Thymus (tissue), 11 donors: ENCODE data around the gene CES3. TPM values are rescaled to one million over a fixed set of nuclear protein-coding genes. Genes with fewer than 3 reads are reported as not detected.
"Not testable (repeated sequence)": the region's sequence is repeated elsewhere in the genome, so short reads cannot be mapped to it uniquely, and the experiment has no call there.

Experiments used
- DNase-seq, 9 donors: peaks; one replicate each; pipeline ENCODE4 v3.0.0-alpha.2; 2013; ENCODE audit warnings: low spot score in 9 of 9, low read depth in 6 of 9, missing footprints in 1 of 9
- H3K27ac ChIP-seq, 2 donors: one replicate each; pipeline ENCODE4 v1.5.1; 2013; ENCODE audit warnings: control low read depth in 1 of 2, low read depth in 1 of 2, low read length in 1 of 2, mild to moderate bottlenecking in 1 of 2, moderate library complexity in 1 of 2
- H3K27me3 ChIP-seq, 2 donors: one replicate each; pipeline ENCODE4 v1.5.1; 2013; ENCODE audit warnings: low read length in 1 of 2; ENCODE audit not compliant: control insufficient read depth in 2 of 2, insufficient read depth in 1 of 2
- H3K36me3 ChIP-seq, 2 donors: one replicate each; pipeline ENCODE4 v1.5.1; 2013; ENCODE audit warnings: low read length in 1 of 2, mild to moderate bottlenecking in 1 of 2, moderate library complexity in 1 of 2; ENCODE audit not compliant: control insufficient read depth in 2 of 2, insufficient read depth in 2 of 2
- H3K4me1 ChIP-seq, 2 donors: one replicate each; pipeline ENCODE4 v1.5.1; 2013; ENCODE audit warnings: low read length in 2 of 2; ENCODE audit not compliant: control insufficient read depth in 2 of 2, insufficient read depth in 2 of 2
- H3K4me3 ChIP-seq, 2 donors: one replicate each; pipeline ENCODE4 v1.5.1; 2013; ENCODE audit warnings: low read length in 2 of 2, control low read depth in 1 of 2, mild to moderate bottlenecking in 1 of 2
- H3K9me3 ChIP-seq, 2 donors: one replicate each; pipeline ENCODE4 v1.5.1; 2013; ENCODE audit warnings: low read length in 1 of 2, mild to moderate bottlenecking in 1 of 2; ENCODE audit not compliant: control insufficient read depth in 2 of 2, insufficient read depth in 1 of 2
- WGBS: extraction: QIAGEN DNeasy Blood & Tissue Kit; methylation state at CpG from one replicate; pipeline ENCODE4 v1.1.7; 2013; 5-methylcytosine and 5-hydroxymethylcytosine counted together
- polyA plus RNA-seq: library from polyadenylated mRNA; stranded (reverse); fragments of 200-250 nt; gene quantifications from one replicate; pipeline ENCODE4 v1.2.3, GENCODE V29; 2013
- total RNA-seq: library from RNA; stranded (reverse); fragments of 120-200 nt; gene quantifications from one replicate; pipeline ENCODE4 v1.2.4, GENCODE V29; 2013
- donor health status: healthy.

CES3 gene
- total and polyA plus RNA-seq, 2 donors: 0.09 to 0.32 TPM

- DNase-seq: no peak
- Histone ChIP-seq H3K4me3 (no peak overlapping the region), H3K27ac (no peak overlapping the region), H3K9me3 (no peaks in the 10 kb centered on the region), H3K4me1 (no peaks in the 10 kb centered on the region), H3K27me3 (peaks cover 0 to 30% of the 10 kb centered on the region in 2 donors), H3K36me3 (no peaks in the 10 kb centered on the region)
- 79% methylated on average over 16 of the region's 16 CpGs for WGBS
These were observed 18.1 kb downstream of the CES3 start for GRCh38 chr16:66979011-66979717.

- H3K36me3 ChIP-seq: no peaks in the 10 kb centered on the region
- no peaks in the 10 kb centered on the region for H3K9me3 ChIP-seq
- DNase-seq: no peak
- H3K27ac ChIP-seq: no peak overlapping the region
- peaks cover 0 to 8% of the 10 kb centered on the region in 2 donors for H3K27me3 ChIP-seq
- 97% methylated on average over 9 of the region's 9 CpGs for WGBS
- H3K4me3 ChIP-seq: no peak overlapping the region
- no peaks in the 10 kb centered on the region for H3K4me1 ChIP-seq
These were observed 22.0 kb downstream of the CES3 start for GRCh38 chr16:66983033-66983432.

- no peak overlapping the region for H3K27ac ChIP-seq
- no peak overlapping the region for H3K4me3 ChIP-seq
- H3K4me1 ChIP-seq: no peaks in the 10 kb centered on the region
- no peaks in the 10 kb centered on the region for H3K36me3 ChIP-seq
- DNase-seq: no peak
- no peaks in the 10 kb centered on the region for H3K9me3 ChIP-seq
- peaks cover 0 to 3% of the 10 kb centered on the region in 2 donors for H3K27me3 ChIP-seq
- 59% methylated on average over 4 of the region's 4 CpGs for WGBS
These were observed 23.8 kb downstream of the CES3 start for GRCh38 chr16:66984892-66985311.

GRCh38 chr16:66986559-66986958 lies 25.5 kb downstream of the CES3 start:
- WGBS: 96% methylated on average over 6 of the region's 6 CpGs

GRCh38 chr16:66988197-66988788 lies 27.2 kb downstream of the CES3 start, which contains the start of gene CES4A:
Gene CES4A (plus strand): TSS chr16:66988589. CDS start chr16:66988773, 184 bp downstream.
- Histone ChIP-seq H3K4me1 (no peaks in the 10 kb centered on the region), H3K9me3 (no peaks in the 10 kb centered on the region), H3K27me3 (peaks cover 0 to 7% of the 10 kb centered on the region in 2 donors), H3K4me3 (no peak within 1 kb of the TSS), H3K36me3 (no peaks in the 10 kb centered on the region), H3K27ac (no peak within 1 kb of the TSS)
- WGBS: 90% methylated on average over 11 of the region's 11 CpGs
- no peak for DNase-seq

More at GRCh38 chr16:66986559-66986958, 25.5 kb downstream of the CES3 start:
- peaks cover 0 to 3% of the 10 kb centered on the region in 2 donors for H3K27me3 ChIP-seq
- H3K27ac ChIP-seq: no peak overlapping the region
- H3K4me3 ChIP-seq: no peak overlapping the region
- H3K36me3 ChIP-seq: no peaks in the 10 kb centered on the region
- no peak for DNase-seq
- H3K4me1 ChIP-seq: no peaks in the 10 kb centered on the region
- H3K9me3 ChIP-seq: no peaks in the 10 kb centered on the region

GRCh38 chr16:66991545-66992077 lies 30.5 kb downstream of the CES3 start:
- no peaks in the 10 kb centered on the region for H3K36me3 ChIP-seq
- H3K27me3 ChIP-seq: peaks cover 0 to 7% of the 10 kb centered on the region in 2 donors
- 90% methylated on average over 2 of the region's 2 CpGs for WGBS
- DNase-seq: no peak
- H3K4me1 ChIP-seq: no peaks in the 10 kb centered on the region
- H3K9me3 ChIP-seq: no peaks in the 10 kb centered on the region
- no peak overlapping the region for H3K4me3 ChIP-seq
- no peak overlapping the region for H3K27ac ChIP-seq

GRCh38 chr16:66993558-66993957 lies 32.5 kb downstream of the CES3 start:
- WGBS: 96% methylated on average over 12 of the region's 12 CpGs
- H3K27me3 ChIP-seq: peaks cover 0 to 13% of the 10 kb centered on the region in 2 donors
- H3K4me1 ChIP-seq, H3K9me3 ChIP-seq, H3K4me3 ChIP-seq, H3K27ac ChIP-seq, DNase-seq, H3K36me3 ChIP-seq: not testable (repeated sequence)

- peaks cover 0 to 1% of the 10 kb centered on the region in 2 donors for H3K9me3 ChIP-seq
- no peak for DNase-seq
- H3K4me1 ChIP-seq: peaks cover 5 to 8% of the 10 kb centered on the region in 2 donors
- H3K27me3 ChIP-seq: peaks cover 3 to 38% of the 10 kb centered on the region in 2 donors
- H3K4me3 ChIP-seq: no peak overlapping the region
- WGBS: 88% methylated on average over 6 of the region's 6 CpGs
- H3K36me3 ChIP-seq: no peaks in the 10 kb centered on the region
- H3K27ac ChIP-seq: no peak overlapping the region
These were observed 35.4 kb downstream of the CES3 start for GRCh38 chr16:66996324-66996982.

- Histone ChIP-seq H3K9me3 (peaks cover 0 to 1% of the 10 kb centered on the region in 2 donors), H3K27ac (no peak overlapping the region), H3K4me3 (no peak overlapping the region), H3K4me1 (peaks cover 7 to 8% of the 10 kb centered on the region in 2 donors), H3K27me3 (peaks cover 3 to 40% of the 10 kb centered on the region in 2 donors), H3K36me3 (no peaks in the 10 kb centered on the region)
- DNase-seq: no peak
- WGBS: 82% methylated on average over 3 of the region's 3 CpGs
These were observed 35.9 kb downstream of the CES3 start for GRCh38 chr16:66996983-66997358.
